ENCODE data around the gene LRTM1. TPM values are rescaled to one million over a fixed set of nuclear protein-coding genes. Genes with fewer than 3 reads are reported as not detected.

Gene LRTM1
- total and polyA plus RNA-seq, 2 donors (not counting 3 experiments of a cell fraction or from before 2014, with no cell fraction given), result not detected

DNA sequence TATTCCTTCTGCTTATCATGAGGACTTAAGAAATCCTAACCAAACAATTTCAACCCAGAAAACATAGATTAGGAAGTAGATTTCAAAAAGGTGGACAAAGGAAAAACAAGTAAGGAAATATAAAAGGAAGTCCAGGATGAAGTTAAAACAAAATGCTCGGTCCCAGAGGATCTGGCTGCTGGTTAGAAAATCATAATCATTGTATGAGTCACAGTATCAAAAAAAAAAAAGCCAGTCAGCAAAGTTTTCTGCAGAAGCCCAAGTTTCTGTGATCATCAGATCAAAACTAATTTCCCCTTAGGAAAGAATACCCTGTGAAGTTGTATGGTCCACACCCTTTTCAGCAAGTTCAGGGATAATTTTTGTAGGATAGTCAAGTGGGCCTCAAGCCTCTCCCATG lies 43.0 kb upstream of the LRTM1 start:
- H3K9me1 ChIP-seq (replicated peaks; ENCODE audit: control insufficient read depth, extremely low read depth, insufficient read depth, low read length), result no peaks in the 10 kb centered on the region
- FAIRE-seq (no peak), DNase-seq (ENCODE audit: low read depth, low spot score) (no peak)
- no peak overlapping the region for H3K27ac ChIP-seq (ENCODE audit: insufficient read depth, low read depth, low read length)
- H2AFZ ChIP-seq (ENCODE audit: low read depth, low read length), result no peak overlapping the region
- BruUV-seq (replicated peaks), result no TSS peak
- TF ChIP-seq POLR2AphosphoS5 (IDR thresholded peaks at IDR 0.05; ENCODE audit: insufficient read depth, low read depth, low read length) (no peak), JUN (IDR thresholded peaks at IDR 0.05; ENCODE audit: borderline replicate concordance, insufficient read depth, insufficient read length, low read depth) (no peak), FOS (IDR thresholded peaks at IDR 0.05; ENCODE audit: borderline replicate concordance, insufficient read depth, low read length) (no peak), GATA2 (IDR thresholded peaks at IDR 0.05; ENCODE audit: insufficient read depth, insufficient read length, low read depth, low read length) (no peak), MYC (IDR thresholded peaks at IDR 0.05; ENCODE audit: low read depth, low read length) (no peak), POLR2A (IDR thresholded peaks at IDR 0.05; ENCODE audit: low read depth, low read length) (no peak), EZH2 (IDR thresholded peaks at IDR 0.05; ENCODE audit: borderline replicate concordance, low read depth, low read length, severe bottlenecking) (no peak)
- TF ChIP-seq, protein P1, sequence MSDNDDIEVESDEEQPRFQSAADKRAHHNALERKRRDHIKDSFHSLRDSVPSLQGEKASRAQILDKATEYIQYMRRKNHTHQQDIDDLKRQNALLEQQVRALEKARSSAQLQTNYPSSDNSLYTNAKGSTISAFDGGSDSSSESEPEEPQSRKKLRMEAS (IDR thresholded peaks at IDR 0.05; ENCODE audit: insufficient read depth, insufficient read length), result no peak
- H3K4me1 ChIP-seq (ENCODE audit: control insufficient read depth, extremely low read depth, insufficient read depth, low read length), result no peaks in the 10 kb centered on the region
- intact Hi-C loops (cut with micrococcal nuclease) (no loop called here), dilution Hi-C loops (cut with MboI; ENCODE audit: extremely low pct_ligation_motif_present, low sequenced_read_pairs) (no loop called here)
- H3K9me3 ChIP-seq (replicated peaks; ENCODE audit: control insufficient read depth, insufficient read depth, low read length), result no peaks in the 10 kb centered on the region
- CTCF ChIA-PET, result no interaction called here
- no peak overlapping the region for H3K4me2 ChIP-seq (ENCODE audit: insufficient read depth, low read length)
- H4K20me1 ChIP-seq (replicated peaks; ENCODE audit: control insufficient read depth, extremely low read depth, insufficient read depth, low read length), result no peaks in the 10 kb centered on the region
- H3K27me3 ChIP-seq (ENCODE audit: control insufficient read depth in 2 of 2, insufficient read depth in 2 of 2, low read length in 2 of 2), result no peaks in the 10 kb centered on the region
- no peak overlapping the region for H3K9ac ChIP-seq (replicated peaks; ENCODE audit: extremely low read depth, insufficient read depth, low read length)
- H3K4me3 ChIP-seq (replicated peaks in 1 of 3; ENCODE audit: insufficient read depth in 1 of 3, low read depth in 1 of 3, low read length in 3 of 3), result no peak overlapping the region
- H3K79me2 ChIP-seq (ENCODE audit: control insufficient read depth, insufficient read depth, low read length), result no peaks in the 10 kb centered on the region
- POLR2A ChIA-PET, result no interaction called here
- no peaks in the 10 kb centered on the region for H3K36me3 ChIP-seq (ENCODE audit: control insufficient read depth in 2 of 2, extremely low read depth in 1 of 2, insufficient read depth in 2 of 2, low read length in 2 of 2)

DNA sequence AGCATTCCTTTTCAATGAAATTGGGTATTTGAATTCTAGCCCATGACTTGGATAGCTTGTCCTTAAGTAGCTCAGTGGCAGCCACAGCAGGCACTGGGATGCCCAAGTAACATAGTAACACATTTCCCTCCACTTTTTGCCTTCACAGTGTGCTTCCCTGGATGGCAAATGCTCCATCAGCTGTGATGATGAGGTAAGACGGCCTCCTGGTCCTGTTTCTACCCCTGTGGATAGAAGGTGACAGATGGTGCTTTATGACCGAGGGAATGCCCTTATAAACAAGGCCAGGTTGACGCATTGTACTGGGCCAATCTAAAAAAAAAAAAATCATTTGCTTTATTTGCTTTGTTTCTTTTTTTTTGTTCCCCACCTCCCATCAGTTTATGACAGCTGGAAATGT lies 41.8 kb upstream of the LRTM1 start:
- H3K9me3 ChIP-seq (replicated peaks; ENCODE audit: control insufficient read depth, insufficient read depth, low read length), result no peaks in the 10 kb centered on the region
- no TSS peak for BruUV-seq (replicated peaks)
- no peak overlapping the region for H3K9ac ChIP-seq (replicated peaks; ENCODE audit: extremely low read depth, insufficient read depth, low read length)
- TF ChIP-seq JUN (IDR thresholded peaks at IDR 0.05; ENCODE audit: borderline replicate concordance, insufficient read depth, insufficient read length, low read depth), result no peak
- no peak for TF ChIP-seq POLR2A (IDR thresholded peaks at IDR 0.05; ENCODE audit: low read depth, low read length)
- no peak for TF ChIP-seq EZH2 (IDR thresholded peaks at IDR 0.05; ENCODE audit: borderline replicate concordance, low read depth, low read length, severe bottlenecking)
- TF ChIP-seq FOS (IDR thresholded peaks at IDR 0.05; ENCODE audit: borderline replicate concordance, insufficient read depth, low read length), result no peak
- TF ChIP-seq GATA2 (IDR thresholded peaks at IDR 0.05; ENCODE audit: insufficient read depth, insufficient read length, low read depth, low read length), result no peak
- TF ChIP-seq, protein P2, sequence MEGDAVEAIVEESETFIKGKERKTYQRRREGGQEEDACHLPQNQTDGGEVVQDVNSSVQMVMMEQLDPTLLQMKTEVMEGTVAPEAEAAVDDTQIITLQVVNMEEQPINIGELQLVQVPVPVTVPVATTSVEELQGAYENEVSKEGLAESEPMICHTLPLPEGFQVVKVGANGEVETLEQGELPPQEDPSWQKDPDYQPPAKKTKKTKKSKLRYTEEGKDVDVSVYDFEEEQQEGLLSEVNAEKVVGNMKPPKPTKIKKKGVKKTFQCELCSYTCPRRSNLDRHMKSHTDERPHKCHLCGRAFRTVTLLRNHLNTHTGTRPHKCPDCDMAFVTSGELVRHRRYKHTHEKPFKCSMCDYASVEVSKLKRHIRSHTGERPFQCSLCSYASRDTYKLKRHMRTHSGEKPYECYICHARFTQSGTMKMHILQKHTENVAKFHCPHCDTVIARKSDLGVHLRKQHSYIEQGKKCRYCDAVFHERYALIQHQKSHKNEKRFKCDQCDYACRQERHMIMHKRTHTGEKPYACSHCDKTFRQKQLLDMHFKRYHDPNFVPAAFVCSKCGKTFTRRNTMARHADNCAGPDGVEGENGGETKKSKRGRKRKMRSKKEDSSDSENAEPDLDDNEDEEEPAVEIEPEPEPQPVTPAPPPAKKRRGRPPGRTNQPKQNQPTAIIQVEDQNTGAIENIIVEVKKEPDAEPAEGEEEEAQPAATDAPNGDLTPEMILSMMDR (IDR thresholded peaks at IDR 0.05; ENCODE audit: extremely low read depth in 1 of 2, insufficient read depth in 1 of 2, low read depth in 1 of 2, low read length in 2 of 2), result no peak
- TF ChIP-seq, protein P1 (IDR thresholded peaks at IDR 0.05; ENCODE audit: insufficient read depth, insufficient read length), result no peak
- TF ChIP-seq MYC (IDR thresholded peaks at IDR 0.05; ENCODE audit: low read depth, low read length), result no peak
- no peak for TF ChIP-seq POLR2AphosphoS5 (IDR thresholded peaks at IDR 0.05; ENCODE audit: insufficient read depth, low read depth, low read length)
- no peaks in the 10 kb centered on the region for H3K36me3 ChIP-seq (ENCODE audit: control insufficient read depth in 2 of 2, extremely low read depth in 1 of 2, insufficient read depth in 2 of 2, low read length in 2 of 2)
- H3K4me2 ChIP-seq (ENCODE audit: insufficient read depth, low read length), result no peak overlapping the region
- intact Hi-C loops (cut with micrococcal nuclease) (no loop called here), dilution Hi-C loops (cut with MboI; ENCODE audit: extremely low pct_ligation_motif_present, low sequenced_read_pairs) (no loop called here)
- no peaks in the 10 kb centered on the region for H3K27me3 ChIP-seq (ENCODE audit: control insufficient read depth in 2 of 2, insufficient read depth in 2 of 2, low read length in 2 of 2)
- FAIRE-seq, result no peak
- no peak overlapping the region for H3K4me3 ChIP-seq (replicated peaks in 1 of 3; ENCODE audit: insufficient read depth in 1 of 3, low read depth in 1 of 3, low read length in 3 of 3)
- H4K20me1 ChIP-seq (replicated peaks; ENCODE audit: control insufficient read depth, extremely low read depth, insufficient read depth, low read length), result no peaks in the 10 kb centered on the region
- no peaks in the 10 kb centered on the region for H3K79me2 ChIP-seq (ENCODE audit: control insufficient read depth, insufficient read depth, low read length)
- ChIA-PET POLR2A (no interaction called here), CTCF (no interaction called here)
- no peaks in the 10 kb centered on the region for H3K9me1 ChIP-seq (replicated peaks; ENCODE audit: control insufficient read depth, extremely low read depth, insufficient read depth, low read length)
- no peak overlapping the region for H3K27ac ChIP-seq (ENCODE audit: insufficient read depth, low read depth, low read length)
- no peak for DNase-seq (ENCODE audit: low read depth, low spot score)
- H2AFZ ChIP-seq (ENCODE audit: low read depth, low read length), result no peak overlapping the region
- no peaks in the 10 kb centered on the region for H3K4me1 ChIP-seq (ENCODE audit: control insufficient read depth, extremely low read depth, insufficient read depth, low read length)
